ENCODE measurements around the gene CACNA1B.

CACNA1B gene

DNA sequence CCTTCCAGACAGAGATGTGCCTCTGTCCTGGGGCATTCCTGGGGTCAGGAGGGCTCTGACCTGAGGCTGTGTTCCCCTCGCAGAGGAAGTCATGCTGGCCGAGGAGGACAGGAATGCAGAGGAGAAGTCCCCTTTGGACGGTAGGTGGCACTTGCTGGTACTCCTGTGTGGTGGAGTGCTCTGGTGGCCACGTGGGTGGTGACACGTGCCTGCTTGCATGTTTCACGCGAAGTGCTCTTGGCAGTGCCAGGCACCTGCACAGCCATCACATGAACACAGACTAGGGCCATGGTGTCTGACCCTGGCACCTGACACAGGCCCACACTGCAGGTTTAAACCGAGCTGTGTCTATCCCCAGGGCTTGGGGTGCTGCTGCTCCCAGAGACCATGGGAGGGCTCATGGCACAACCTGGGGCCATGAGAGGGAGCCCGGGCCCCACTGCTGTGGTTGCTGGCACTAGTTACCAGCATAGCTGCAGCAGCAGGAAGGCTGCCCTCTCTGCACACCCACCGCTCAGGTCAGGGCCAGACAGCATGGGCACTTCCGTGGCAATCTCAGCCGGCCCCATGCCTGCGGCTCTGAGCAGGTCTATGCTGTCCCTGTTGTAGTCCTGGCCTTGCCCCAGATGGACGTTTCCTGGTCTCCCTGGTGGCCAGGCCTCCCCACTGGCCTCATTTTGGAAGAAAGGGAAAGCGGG is 79.3 kb downstream of the CACNA1B start:
- no peak overlapping the region for H3K4me3 ChIP-seq (ENCODE audit: low read depth, low read length)
- TF ChIP-seq, protein P1, sequence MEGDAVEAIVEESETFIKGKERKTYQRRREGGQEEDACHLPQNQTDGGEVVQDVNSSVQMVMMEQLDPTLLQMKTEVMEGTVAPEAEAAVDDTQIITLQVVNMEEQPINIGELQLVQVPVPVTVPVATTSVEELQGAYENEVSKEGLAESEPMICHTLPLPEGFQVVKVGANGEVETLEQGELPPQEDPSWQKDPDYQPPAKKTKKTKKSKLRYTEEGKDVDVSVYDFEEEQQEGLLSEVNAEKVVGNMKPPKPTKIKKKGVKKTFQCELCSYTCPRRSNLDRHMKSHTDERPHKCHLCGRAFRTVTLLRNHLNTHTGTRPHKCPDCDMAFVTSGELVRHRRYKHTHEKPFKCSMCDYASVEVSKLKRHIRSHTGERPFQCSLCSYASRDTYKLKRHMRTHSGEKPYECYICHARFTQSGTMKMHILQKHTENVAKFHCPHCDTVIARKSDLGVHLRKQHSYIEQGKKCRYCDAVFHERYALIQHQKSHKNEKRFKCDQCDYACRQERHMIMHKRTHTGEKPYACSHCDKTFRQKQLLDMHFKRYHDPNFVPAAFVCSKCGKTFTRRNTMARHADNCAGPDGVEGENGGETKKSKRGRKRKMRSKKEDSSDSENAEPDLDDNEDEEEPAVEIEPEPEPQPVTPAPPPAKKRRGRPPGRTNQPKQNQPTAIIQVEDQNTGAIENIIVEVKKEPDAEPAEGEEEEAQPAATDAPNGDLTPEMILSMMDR (IDR thresholded peaks at IDR 0.05; ENCODE audit: low read depth, low read length, missing control alignments): no peak
- DNase-seq (ENCODE audit: low read depth): no peak

DNA sequence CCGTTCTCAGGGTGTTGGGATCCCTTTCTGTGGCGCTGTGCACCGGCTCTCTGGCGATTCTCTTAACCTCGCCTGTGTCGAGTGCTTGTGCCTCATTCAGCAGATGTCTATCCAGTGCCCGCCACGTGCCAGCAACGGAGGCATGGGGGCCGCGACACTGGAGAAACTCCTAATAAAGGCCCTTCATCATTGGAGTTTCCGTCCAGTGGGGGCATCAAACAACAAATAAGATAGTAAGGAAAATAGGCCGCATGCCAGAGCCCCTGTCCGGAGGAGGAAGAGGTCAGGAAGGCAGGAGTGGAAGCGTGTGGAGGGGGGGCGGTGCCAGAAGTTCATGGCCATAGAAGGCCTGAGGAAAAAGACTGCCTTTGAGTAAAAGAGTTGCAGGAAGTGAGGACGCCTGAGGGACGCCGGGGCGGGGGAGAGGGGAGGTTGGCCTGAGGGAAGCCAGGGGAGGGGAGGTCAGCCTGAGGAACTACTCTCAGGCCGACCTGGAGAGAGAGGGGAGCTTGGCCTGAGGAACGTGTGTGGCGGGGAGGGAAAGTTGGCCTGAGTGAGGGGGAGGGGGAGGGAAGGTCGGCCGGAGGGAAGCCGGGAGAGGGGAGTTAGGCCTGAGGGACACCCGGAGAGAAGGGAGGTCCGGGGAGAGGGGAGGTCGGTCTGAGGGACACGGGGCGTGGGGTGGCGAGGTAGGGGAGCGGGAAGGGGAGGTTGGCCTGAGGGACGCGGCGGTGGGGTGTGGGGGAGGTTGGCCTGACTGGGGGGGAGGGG is 82.2 kb downstream of the CACNA1B start:
- no peak for DNase-seq (ENCODE audit: low read depth)
- TF ChIP-seq, protein P1 (IDR thresholded peaks at IDR 0.05; ENCODE audit: low read depth, low read length, missing control alignments): no peak
- H3K4me3 ChIP-seq (ENCODE audit: low read depth, low read length): no peak overlapping the region

DNA sequence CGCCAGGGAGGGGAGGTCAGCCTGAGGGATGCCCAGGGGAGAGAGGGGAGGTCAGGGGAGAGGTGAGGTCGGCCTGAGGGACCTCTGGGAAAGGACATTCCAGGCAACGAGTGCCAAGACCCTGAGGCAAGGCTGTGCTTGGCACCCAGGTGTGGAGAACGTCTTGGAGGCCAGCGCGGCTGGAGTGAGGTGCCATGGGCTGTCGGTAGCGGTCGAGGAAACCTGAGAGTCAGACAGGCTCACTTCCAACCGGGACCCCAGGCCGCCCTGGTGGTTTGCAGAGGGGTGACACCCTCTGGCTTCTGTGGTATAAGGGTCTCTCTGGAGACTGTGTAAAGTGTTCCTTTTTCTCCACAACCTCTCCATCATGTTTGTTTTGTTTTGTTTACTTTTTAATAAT is 82.9 kb downstream of the CACNA1B start:
- TF ChIP-seq, protein P1 (IDR thresholded peaks at IDR 0.05; ENCODE audit: low read depth, low read length, missing control alignments): peak; percentile 45
- no peak for DNase-seq (ENCODE audit: low read depth)
- no peak overlapping the region for H3K4me3 ChIP-seq (ENCODE audit: low read depth, low read length)

DNA sequence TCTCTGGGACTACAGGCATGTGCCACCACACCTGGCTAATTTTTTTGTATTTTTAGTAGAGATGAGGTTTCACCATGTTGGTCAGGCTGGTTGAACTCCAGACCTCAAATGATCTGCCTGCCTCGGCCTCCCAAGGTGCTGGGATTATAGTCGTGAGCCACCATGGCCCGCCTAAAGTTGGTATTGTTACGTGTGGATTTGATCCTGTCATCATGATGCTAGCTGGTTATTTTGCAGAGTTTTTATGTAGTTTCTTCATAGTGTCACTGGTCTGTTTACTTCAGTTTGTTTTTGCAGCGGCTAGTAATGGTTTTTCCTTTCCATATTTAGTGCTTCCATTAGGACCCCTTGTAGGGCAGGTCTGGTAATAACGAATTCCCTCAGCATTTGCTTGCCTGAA is 85.9 kb downstream of the CACNA1B start:
- H3K4me3 ChIP-seq (ENCODE audit: low read depth, low read length): no peak overlapping the region
- TF ChIP-seq, protein P1 (IDR thresholded peaks at IDR 0.05; ENCODE audit: low read depth, low read length, missing control alignments): no peak
- no peak for DNase-seq (ENCODE audit: low read depth)

DNA sequence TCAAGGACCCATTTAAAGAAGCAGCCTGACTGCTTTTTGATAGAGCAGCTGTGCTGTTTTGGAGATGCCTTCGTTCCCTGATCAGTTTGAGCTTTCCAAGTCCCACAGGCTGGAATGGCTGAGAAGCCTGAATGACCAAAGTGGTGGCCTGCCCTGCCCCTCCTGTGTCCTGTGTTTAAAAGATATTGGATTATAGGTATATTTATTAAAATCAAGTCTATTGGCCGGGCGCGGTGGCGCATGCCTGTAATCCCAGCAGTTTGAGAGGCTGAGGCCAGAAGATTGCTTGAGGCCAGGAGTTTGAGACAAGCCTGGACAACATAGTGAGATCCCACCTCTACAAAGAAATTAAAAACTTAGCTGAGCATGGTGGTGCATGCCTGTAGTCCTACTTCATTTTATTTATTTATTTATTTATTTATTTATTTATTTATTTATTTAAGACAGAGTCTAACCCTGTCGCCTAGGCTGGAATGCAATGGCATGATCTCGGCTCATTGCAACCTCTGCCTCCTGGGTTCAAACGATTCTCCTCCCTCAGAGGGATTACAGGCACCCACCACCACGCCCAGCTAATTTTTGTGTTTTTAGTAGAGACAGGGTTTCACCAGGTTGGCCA is 87.7 kb downstream of the CACNA1B start:
- H3K4me3 ChIP-seq (ENCODE audit: low read depth, low read length): no peak overlapping the region
- TF ChIP-seq, protein P1 (IDR thresholded peaks at IDR 0.05; ENCODE audit: low read depth, low read length, missing control alignments): no peak
- DNase-seq (ENCODE audit: low read depth): no peak

DNA sequence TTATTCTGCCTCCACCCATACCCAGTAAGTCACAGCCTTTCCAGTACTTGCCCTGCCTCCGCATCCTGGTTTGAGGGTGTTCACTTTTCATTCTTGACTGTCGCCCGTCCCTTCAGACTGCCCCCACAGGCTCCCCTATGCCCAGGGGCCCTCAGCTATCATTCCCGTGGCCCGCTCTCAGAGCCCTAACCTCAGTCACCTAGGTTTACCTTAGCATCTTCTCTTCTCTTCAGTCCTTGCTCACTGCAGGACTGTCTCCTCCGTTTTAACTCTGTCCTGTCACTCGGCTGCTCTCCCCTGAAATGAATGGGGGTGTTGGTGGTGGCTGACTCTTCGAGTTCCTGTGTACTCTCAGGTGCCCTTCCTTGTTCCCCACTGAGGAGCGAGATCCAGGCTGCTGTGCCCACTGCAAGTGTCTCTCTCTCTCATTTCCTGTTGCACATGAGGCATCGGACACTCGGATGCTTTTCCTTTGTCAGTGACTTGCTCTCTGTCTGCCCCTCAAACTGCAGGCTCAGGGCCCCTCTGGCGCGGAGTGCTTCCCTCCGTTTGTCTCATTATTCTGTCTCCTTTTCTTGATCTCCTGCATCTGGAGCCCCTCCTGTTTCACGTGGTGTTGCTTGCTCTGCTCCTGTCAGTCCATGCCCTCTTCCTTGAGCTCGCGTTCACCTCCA is 89.8 kb downstream of the CACNA1B start:
- DNase-seq (ENCODE audit: low read depth): no peak
- TF ChIP-seq, protein P1 (IDR thresholded peaks at IDR 0.05; ENCODE audit: low read depth, low read length, missing control alignments): no peak
- no peak overlapping the region for H3K4me3 ChIP-seq (ENCODE audit: low read depth, low read length)

Measured in GM12864 (cell line).